HL-60/S4 treated with phorbol 12-myristate 13-acetate at 8.2 ng/mL for 4 days and 3 days (cell line): ENCODE data around the gene NAP1L1.

ENCODE experiments used
- in situ Hi-C: fragments of 300-500 bp; cut with MboI; formaldehyde crosslinking; loops from 2 replicates; pipeline ENCODE4 v1.15.0; 2022; ENCODE audit warnings: low sequenced_read_pairs

NAP1L1 gene

GRCh38 chr12:76024942-76025600 is 59.4 kb downstream of the NAP1L1 start:
- in situ Hi-C loops: loop anchor here (25.0 kb wide), 1 partner anchor 213 kb away; no protein-coding TSS in a partner anchor

- in situ Hi-C loops: no loop called here
Measured at GRCh38 chr12:76024102-76024781, 60.2 kb downstream of the NAP1L1 start.

- in situ Hi-C loops: no loop called here
Measured at GRCh38 chr12:76023069-76023690, 61.3 kb downstream of the NAP1L1 start.

GRCh38 chr12:76022506-76022905 is 62.0 kb downstream of the NAP1L1 start:
- in situ Hi-C loops: no loop called here

GRCh38 chr12:76020731-76021672 is 63.5 kb downstream of the NAP1L1 start:
- in situ Hi-C loops: no loop called here

GRCh38 chr12:76020281-76020680 is 64.2 kb downstream of the NAP1L1 start:
- in situ Hi-C loops: no loop called here

GRCh38 chr12:76018672-76019071 is 65.8 kb downstream of the NAP1L1 start:
- in situ Hi-C loops: no loop called here

DNA sequence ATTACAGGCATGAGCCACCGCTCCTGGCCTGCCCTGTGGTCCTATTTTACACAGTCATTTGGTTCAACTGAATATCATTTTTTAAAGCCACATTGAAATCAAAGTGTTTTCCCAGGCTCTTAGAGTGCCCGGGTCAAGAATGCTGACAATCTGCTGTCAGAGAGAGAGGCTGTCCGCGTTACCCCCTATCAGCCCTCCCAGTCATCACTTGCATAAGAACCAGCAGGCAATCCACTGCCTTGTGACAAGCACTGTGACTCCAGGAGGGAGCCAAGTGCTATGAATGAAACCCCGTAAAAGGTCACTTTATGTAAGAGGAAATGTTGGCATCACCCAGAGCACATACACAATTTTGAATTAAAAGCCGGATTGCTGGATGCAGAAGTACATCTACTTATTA is 66.4 kb downstream of the NAP1L1 start:
- in situ Hi-C loops: no loop called here

DNA sequence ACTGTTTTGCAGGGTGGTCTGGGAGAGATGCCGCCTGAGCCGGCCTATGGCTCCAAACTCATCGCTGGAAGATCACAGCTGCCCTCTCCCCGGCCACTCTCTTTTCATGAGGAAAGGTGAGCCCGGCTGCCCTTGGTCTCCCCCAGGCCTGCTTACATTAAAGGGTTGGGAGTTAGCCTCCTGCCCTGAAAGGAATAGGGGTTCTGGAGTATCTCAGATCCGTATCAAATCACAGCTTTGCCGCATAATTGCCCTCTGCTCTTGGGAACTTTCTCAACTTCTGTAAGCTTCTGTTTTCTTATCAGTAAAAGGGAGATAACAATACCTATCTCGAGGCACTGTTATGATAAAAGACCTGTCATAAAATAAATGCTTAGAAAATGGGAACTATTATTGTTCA is 70.5 kb downstream of the NAP1L1 start:
- in situ Hi-C loops: no loop called here

DNA sequence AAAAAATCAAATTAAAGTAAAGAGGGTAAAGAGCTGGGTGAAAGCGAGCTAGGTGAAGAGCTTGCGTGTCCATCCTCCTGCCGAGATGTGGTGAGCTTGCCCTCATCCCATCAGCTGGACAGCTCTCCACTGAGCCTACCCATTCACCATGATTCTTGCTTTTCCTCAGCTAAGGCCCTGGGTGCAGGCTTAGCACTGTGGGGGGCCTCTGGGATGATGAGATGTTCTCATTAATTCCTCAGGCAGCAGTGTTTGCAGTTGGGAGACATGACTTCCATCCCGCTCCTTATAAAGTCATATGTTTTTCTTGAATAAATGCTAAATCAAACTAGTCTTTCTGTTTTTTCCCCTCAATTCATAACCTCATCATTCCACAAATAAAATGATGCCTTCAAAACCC is 70.9 kb downstream of the NAP1L1 start:
- in situ Hi-C loops: no loop called here

DNA sequence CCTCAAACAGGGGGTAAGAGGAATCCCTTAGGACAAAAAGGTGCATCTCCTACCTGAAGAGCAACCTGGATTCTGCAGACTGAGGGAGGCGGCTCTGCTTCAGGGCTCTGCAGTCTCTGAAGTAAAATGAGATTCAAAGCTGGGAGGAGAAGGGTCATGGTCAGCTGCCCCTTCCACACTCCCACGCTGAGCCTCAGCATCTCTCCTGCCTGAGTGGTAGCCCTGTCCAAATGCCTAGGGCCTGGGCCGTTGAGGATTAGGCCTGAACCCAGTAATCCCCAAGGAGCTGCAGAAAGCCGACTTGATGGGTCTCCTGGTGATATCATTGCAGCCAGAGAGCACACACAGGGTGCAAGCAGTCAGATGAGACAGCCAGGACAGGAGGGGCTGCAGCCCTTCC is 71.8 kb downstream of the NAP1L1 start:
- in situ Hi-C loops: no loop called here

GRCh38 chr12:76010732-76011458 is 73.6 kb downstream of the NAP1L1 start:
- in situ Hi-C loops: no loop called here

GRCh38 chr12:76008428-76008827 is 76.1 kb downstream of the NAP1L1 start:
- in situ Hi-C loops: no loop called here

- in situ Hi-C loops: no loop called here
Measured at GRCh38 chr12:76007640-76008039, 76.8 kb downstream of the NAP1L1 start.

GRCh38 chr12:76006028-76006925 is 78.2 kb downstream of the NAP1L1 start:
- in situ Hi-C loops: no loop called here

DNA sequence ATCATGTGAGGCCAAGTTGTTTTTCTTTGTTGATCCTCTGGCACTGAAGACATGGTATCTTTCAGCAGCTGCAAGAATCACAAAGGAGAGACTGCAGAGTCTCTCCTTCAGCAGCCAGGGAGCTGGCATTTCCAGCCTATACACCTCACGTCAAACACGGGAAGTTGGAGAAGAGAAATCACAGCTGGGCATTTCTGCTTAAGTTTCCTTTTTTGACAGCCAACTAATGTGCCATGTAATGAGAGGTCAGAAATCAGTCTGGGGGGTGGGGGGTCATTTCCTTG is 81.2 kb downstream of the NAP1L1 start:
- in situ Hi-C loops: no loop called here

GRCh38 chr12:76002598-76003354 is 81.7 kb downstream of the NAP1L1 start:
- in situ Hi-C loops: no loop called here

DNA sequence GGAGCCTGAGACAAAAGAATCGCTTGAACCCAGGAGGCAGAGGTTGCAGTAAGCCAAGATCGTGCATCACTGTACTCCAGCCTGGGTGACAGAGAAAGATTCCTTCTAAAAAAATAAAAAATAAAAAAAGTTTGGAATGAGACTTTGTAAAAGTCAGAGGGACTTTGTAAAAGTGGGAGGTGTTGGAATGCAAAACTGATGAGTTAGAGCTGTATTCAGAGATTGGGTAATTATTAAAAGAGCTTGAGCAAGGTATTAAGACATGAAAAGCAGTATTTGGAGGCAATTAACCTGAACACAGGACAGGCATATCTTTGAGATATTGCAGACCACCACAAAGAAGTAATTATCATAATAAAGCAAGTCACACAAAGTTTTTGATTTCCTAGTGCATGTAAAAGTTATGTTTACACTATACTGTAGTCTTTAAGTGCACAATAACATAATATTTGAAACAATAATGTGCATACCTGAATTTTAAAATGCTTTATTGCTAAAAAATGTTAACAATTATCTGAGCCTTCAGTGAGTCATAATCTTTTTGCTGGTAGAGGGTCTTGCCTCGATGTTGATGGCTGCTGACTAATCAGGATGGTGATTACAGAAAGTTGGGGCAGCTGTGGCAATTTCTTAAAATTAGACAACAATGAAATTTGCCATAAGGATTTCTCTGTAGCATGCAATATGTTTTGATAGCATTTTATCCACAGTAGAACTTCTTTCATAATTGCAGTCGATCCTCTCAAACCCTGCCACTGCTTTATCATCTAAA is 86.0 kb downstream of the NAP1L1 start:
- in situ Hi-C loops: no loop called here
